Right lobe of liver (tissue), 6 donors: ENCODE data around the gene MISP3. TPM values are rescaled to one million over a fixed set of nuclear protein-coding genes. Genes with fewer than 3 reads are reported as not detected.

ENCODE experiments used
- ATAC-seq, 4 donors: fragments of 200-7000 bp; cut with Tn5 transposase; one replicate each; pipeline ENCODE4 v1.9.1; 2020; ENCODE audit warnings: mild to moderate bottlenecking in 4 of 4, moderate library complexity in 4 of 4
- DNase-seq, 3 donors: peaks; one replicate each; pipeline ENCODE4 v3.0.0-alpha.2; 2020
- H3K27ac ChIP-seq, 3 donors: fragments of 200-600 bp; one replicate each; pipeline ENCODE4 v1.8.0; 2022
- H3K27me3 ChIP-seq, 2 donors: fragments of 200-600 bp; one replicate each; pipeline ENCODE4 v1.8.0; 2022
- H3K36me3 ChIP-seq, 4 donors: fragments of 200-600 bp; sonication (generic) in 1 of 4; one replicate each; pipeline versions ENCODE4 v1.5.1 to v1.8.0; 2017 to 2022; ENCODE audit warnings: control low read depth in 1 of 4
- H3K4me1 ChIP-seq, 4 donors: fragments of 200-600 bp; sonication (generic) in 1 of 4; one replicate each; pipeline versions ENCODE4 v1.5.1 to v1.8.0; 2017 to 2022; ENCODE audit warnings: control low read depth in 1 of 4
- H3K4me3 ChIP-seq, 3 donors: fragments of 200-600 bp; one replicate each; pipeline ENCODE4 v1.8.0; 2022
- H3K9me3 ChIP-seq, 4 donors: fragments of 200-600 bp; sonication (generic) in 1 of 4; one replicate each; pipeline versions ENCODE4 v1.5.1 to v1.8.0; 2017 to 2022; ENCODE audit warnings: control low read depth in 1 of 4
- CTCF ChIP-seq, 4 donors: fragments of 200-600 bp in 3 of 4; fragments of 450-650 bp in 1 of 4; IDR thresholded peaks; one replicate each; pipeline versions ENCODE4 v1.5.1 to v1.8.0; 2016 to 2022; ENCODE audit warnings: antibody characterized with exemption in 4 of 4, mild to moderate bottlenecking in 2 of 4
- POLR2A ChIP-seq: fragments of 450-650 bp; IDR thresholded peaks from one replicate; pipeline ENCODE4 v1.6.1; 2017; ENCODE audit warnings: antibody characterized with exemption, mild to moderate bottlenecking
- WGBS: methylation state at CpG from one replicate; pipeline ENCODE4 v1.1.6; 2018; ENCODE audit warnings: low coverage, low lambda C conversion rate; ENCODE audit not compliant: insufficient coverage; ENCODE audit errors: missing lambda C conversion rate; 5-methylcytosine and 5-hydroxymethylcytosine counted together
- intact Hi-C, 2 donors: fragments of 100-400 bp; cut with DNase I; formaldehyde crosslinking; loops; one replicate each; pipeline versions ENCODE4 v1.11.2 to v1.14.1; 2022
- total RNA-seq, 6 experiments: library from RNA; depleted of rRNA in 2 of 6; stranded (reverse); fragments of >200 nt in 2 of 6; fragmentation: NEBNext Ultra II Directional in 3 of 6; extraction: Animal tissue kit (Norgen Biotek cat#: 25700) in 3 of 6; gene quantifications; one replicate each; pipeline versions ENCODE4 v1.1.0 to v1.2.4, GENCODE V29; 2016 to 2023
- donor health status: DM: no; HTN: yes; CAD: no.
- donor health status: DM: no; HTN: no; CAD: no.
- donor health status: DM: no; HTN: no; CAD: no.
- donor health status: DM: no; HTN: yes; CAD: no.
- donor health status: DM: no; HTN: yes; CAD: no.

Gene MISP3
- total RNA-seq, 6 experiments from 2014 or later, result 3.6 to 12.0 (median 6.1) TPM

- Histone ChIP-seq H3K9me3 (no peaks in the 10 kb centered on the region), H3K36me3 (peaks cover 0 to 26% (median 13%) of the 10 kb centered on the region in 4 donors), H3K4me1 (peaks cover 0 to 9% (median 8%) of the 10 kb centered on the region in 4 donors), H3K4me3 (no peak overlapping the region), H3K27me3 (no peaks in the 10 kb centered on the region), H3K27ac (no peak overlapping the region)
- DNase-seq (no peak), ATAC-seq (peak in 2 of 4 donors; percentile 8 to 40)
- intact Hi-C loops, result no loop called here
- 77% methylated on average over 12 of the region's 23 CpGs for WGBS
- no peak for TF ChIP-seq CTCF (IDR thresholded peaks at IDR 0.05)
- TF ChIP-seq POLR2A, result no peak
Measured at GRCh38 chr19:14107581-14108461, 35.2 kb downstream of the MISP3 start.

GRCh38 chr19:14110650-14111049 is 38.1 kb downstream of the MISP3 start:
- ATAC-seq (no peak), DNase-seq (no peak)
- WGBS, result 100% methylated on average over 1 of the region's 2 CpGs
- no peaks in the 10 kb centered on the region for H3K9me3 ChIP-seq
- intact Hi-C loops, result no loop called here
- no peak overlapping the region for H3K27ac ChIP-seq
- peaks cover 0 to 11% (median 3%) of the 10 kb centered on the region in 4 donors for H3K36me3 ChIP-seq
- H3K27me3 ChIP-seq, result no peaks in the 10 kb centered on the region
- H3K4me1 ChIP-seq, result peaks cover 0 to 31% (median 16%) of the 10 kb centered on the region in 4 donors
- no peak overlapping the region for H3K4me3 ChIP-seq
- TF ChIP-seq CTCF (IDR thresholded peaks at IDR 0.05), result no peak
- no peak for TF ChIP-seq POLR2A

GRCh38 chr19:14111486-14111885 is 38.9 kb downstream of the MISP3 start:
- Histone ChIP-seq H3K36me3 (peaks cover 0 to 2% (median 0%) of the 10 kb centered on the region in 4 donors), H3K9me3 (no peaks in the 10 kb centered on the region), H3K4me1 (peaks cover 0 to 37% (median 20%) of the 10 kb centered on the region in 4 donors), H3K27ac (no peak overlapping the region), H3K4me3 (no peak overlapping the region), H3K27me3 (no peaks in the 10 kb centered on the region)
- WGBS, result 86% methylated on average over 1 of the region's 1 CpG
- TF ChIP-seq CTCF (IDR thresholded peaks at IDR 0.05) (no peak), POLR2A (no peak)
- ATAC-seq (no peak), DNase-seq (no peak)
- intact Hi-C loops, result no loop called here

- peaks cover 0 to 40% (median 21%) of the 10 kb centered on the region in 4 donors for H3K4me1 ChIP-seq
- DNase-seq (no peak), ATAC-seq (peak; percentile 6 to 47 (median 17))
- TF ChIP-seq POLR2A (no peak), CTCF (IDR thresholded peaks at IDR 0.05) (no peak)
- peak overlapping the region; percentile 70 to 84 (median 78) for H3K27ac ChIP-seq
- WGBS, result 32% methylated on average over 4 of the region's 12 CpGs
- intact Hi-C loops, result no loop called here
- H3K36me3 ChIP-seq, result no peaks in the 10 kb centered on the region
- peak overlapping the region in 1 of 3 donors; percentile 39 for H3K4me3 ChIP-seq
- H3K27me3 ChIP-seq, result no peaks in the 10 kb centered on the region
- no peaks in the 10 kb centered on the region for H3K9me3 ChIP-seq
Measured at GRCh38 chr19:14112051-14112808, 39.6 kb downstream of the MISP3 start.
